ENCODE data around the gene GLTPD2.

- TF ChIP-seq EZH2phosphoT487 (IDR thresholded peaks at IDR 0.05; ENCODE audit: low read depth, severe bottlenecking, unreplicated experiment) (no peak), CTCF (IDR thresholded peaks at IDR 0.05; ENCODE audit: poor library complexity) (no peak)
These were observed 46.1 kb upstream of the GLTPD2 start for GRCh38 chr17:4742629-4743028.

Measured in hepatocyte (in vitro differentiated cells).